Vein endothelial cell (primary cell): Measurements from ENCODE around the gene SSBP3. TPM values are rescaled to one million over a fixed set of nuclear protein-coding genes. Genes with fewer than 3 reads are reported as not detected.

Experiments
- total RNA-seq: library from RNA; depleted of rRNA; stranded (reverse); fragments of >200 nt; gene quantifications from 2 replicates; pipeline ENCODE4 v1.2.3, GENCODE V29; 2012

Gene SSBP3
- total RNA-seq = 22.6 and 23.5 TPM in 2 replicates

GRCh38 chr1:54406339-54407153, at the start of gene SSBP3:
TSS of gene SSBP3 (minus strand) at chr1:54406394.

GRCh38 chr1:54199765-54200518, 206.3 kb downstream of the SSBP3 start, which contains the start of the genes CYB5RL and MRPL37:
TSS of gene CYB5RL (minus strand) at chr1:54200030. CDS start at chr1:54195616, 4,414 bp downstream.
TSS of gene MRPL37 (plus strand) at chr1:54200167. CDS start at chr1:54200244, 77 bp downstream.

Other genes with a start within 250 kb of the SSBP3 start
- 5.4 and 5.6 TPM in 2 replicates for gene CYB5RL, start 206.4 kb downstream of the SSBP3 start, total RNA-seq
- gene MRPL37, start 206.2 kb downstream of the SSBP3 start, total RNA-seq = 116 and 137 TPM in 2 replicates
- 3.6 and 3.9 TPM in 2 replicates for gene ACOT11, start 141.8 kb upstream of the SSBP3 start, total RNA-seq
- gene FAM151A, start 217.1 kb upstream of the SSBP3 start, total RNA-seq = not detected in 2 replicates
- gene MROH7, start 235.4 kb upstream of the SSBP3 start, total RNA-seq = under 0.01 and 0.10 TPM in 2 replicates